HG03460 (cell line): ENCODE data around the gene IL24.

ENCODE experiments used
- ATAC-seq: cut with Tn5 transposase; IDR thresholded peaks from one replicate; pipeline ENCODE4 v1.9.1; 2021; ENCODE audit not compliant: unreplicated experiment

The IL24 gene

GRCh38 chr1:206903687-206904086 is 6.4 kb downstream of the IL24 start:
- ATAC-seq = no peak

- no peak for ATAC-seq
Measured at GRCh38 chr1:206904423-206905142, 7.3 kb downstream of the IL24 start.

- peak; percentile 74 for ATAC-seq
Measured at GRCh38 chr1:206905295-206906164, 8.3 kb downstream of the IL24 start.

- ATAC-seq = no peak
Measured at GRCh38 chr1:206907304-206907991, 10.2 kb downstream of the IL24 start.

- ATAC-seq = no peak
Measured at GRCh38 chr1:206908038-206908437, 10.8 kb downstream of the IL24 start.

GRCh38 chr1:206909161-206909882 is 12.1 kb downstream of the IL24 start:
- no peak for ATAC-seq

- no peak for ATAC-seq
Measured at GRCh38 chr1:206909883-206910318, 12.7 kb downstream of the IL24 start.

- ATAC-seq = no peak
Measured at GRCh38 chr1:206911064-206911663, 13.9 kb downstream of the IL24 start.

GRCh38 chr1:206912445-206913095 is 15.3 kb downstream of the IL24 start:
- ATAC-seq = no peak

- no peak for ATAC-seq
Measured at GRCh38 chr1:206913766-206914537, 16.7 kb downstream of the IL24 start.

- no peak for ATAC-seq
Measured at GRCh38 chr1:206915030-206915735, 17.9 kb downstream of the IL24 start.

GRCh38 chr1:206916000-206916709 is 18.9 kb downstream of the IL24 start:
- no peak for ATAC-seq

GRCh38 chr1:206918076-206918475 is 20.8 kb downstream of the IL24 start:
- ATAC-seq = no peak

- no peak for ATAC-seq
Measured at GRCh38 chr1:206921772-206922265, 24.6 kb downstream of the IL24 start, which contains the start of gene FCMR. FCMR (minus strand) TSS chr1:206921941; CDS start chr1:206921854, 87 bp downstream.

GRCh38 chr1:206922524-206922923 is 25.3 kb downstream of the IL24 start:
- ATAC-seq = no peak

GRCh38 chr1:206923009-206923960 is 26.0 kb downstream of the IL24 start:
- peak; percentile 55 for ATAC-seq
